Epithelial cell of esophagus (primary cell): Measurements from ENCODE around the gene SLC38A11.
A peak's percentile ranks its signal among the peaks of the same experiment; 100 is the strongest.
"Not testable (repeated sequence)": the region's sequence is repeated elsewhere in the genome, so short reads cannot be mapped to it uniquely, and the experiment has no call there.

Experiments used
- DNase-seq: peaks from one replicate; pipeline ENCODE4 v3.0.0; 2010; ENCODE audit warnings: low read depth
- H3K4me3 ChIP-seq: 2 replicates; pipeline ENCODE4 v1.5.1; 2011; ENCODE audit warnings: mild to moderate bottlenecking, low read length, control low read depth
- CTCF ChIP-seq: IDR thresholded peaks from 2 replicates; pipeline ENCODE4 v1.5.1; 2011; ENCODE audit warnings: low read depth, mild to moderate bottlenecking, low read length, control low read depth, inconsistent platforms; ENCODE audit not compliant: insufficient read depth; ENCODE audit errors: missing control alignments

SLC38A11 gene

GRCh38 chr2:164875334-164876205 is 79.8 kb downstream of the SLC38A11 start:
- H3K4me3 ChIP-seq, result no peak overlapping the region
- TF ChIP-seq CTCF, result no peak
- no peak for DNase-seq

GRCh38 chr2:164873210-164873908 is 82.0 kb downstream of the SLC38A11 start:
- TF ChIP-seq CTCF, result no peak
- DNase-seq, result peak; percentile 41
- H3K4me3 ChIP-seq, result no peak overlapping the region

GRCh38 chr2:164871404-164871803 is 83.9 kb downstream of the SLC38A11 start:
- DNase-seq, result no peak
- no peak overlapping the region for H3K4me3 ChIP-seq
- TF ChIP-seq CTCF, result no peak

- no peak overlapping the region for H3K4me3 ChIP-seq
- TF ChIP-seq CTCF, result no peak
- DNase-seq, result no peak
These were observed 85.9 kb downstream of the SLC38A11 start for GRCh38 chr2:164869420-164869772.

- no peak for DNase-seq
- no peak for TF ChIP-seq CTCF
- H3K4me3 ChIP-seq, result no peak overlapping the region
These were observed 86.5 kb downstream of the SLC38A11 start for GRCh38 chr2:164868563-164869419.

GRCh38 chr2:164867779-164868397 is 87.4 kb downstream of the SLC38A11 start:
- no peak overlapping the region for H3K4me3 ChIP-seq
- no peak for TF ChIP-seq CTCF
- no peak for DNase-seq

GRCh38 chr2:164866381-164866780 is 88.9 kb downstream of the SLC38A11 start:
- DNase-seq, result peak; percentile 84
- not testable (repeated sequence) for H3K4me3 ChIP-seq
